ENCODE results near the gene IQSEC3.

Gene IQSEC3

DNA sequence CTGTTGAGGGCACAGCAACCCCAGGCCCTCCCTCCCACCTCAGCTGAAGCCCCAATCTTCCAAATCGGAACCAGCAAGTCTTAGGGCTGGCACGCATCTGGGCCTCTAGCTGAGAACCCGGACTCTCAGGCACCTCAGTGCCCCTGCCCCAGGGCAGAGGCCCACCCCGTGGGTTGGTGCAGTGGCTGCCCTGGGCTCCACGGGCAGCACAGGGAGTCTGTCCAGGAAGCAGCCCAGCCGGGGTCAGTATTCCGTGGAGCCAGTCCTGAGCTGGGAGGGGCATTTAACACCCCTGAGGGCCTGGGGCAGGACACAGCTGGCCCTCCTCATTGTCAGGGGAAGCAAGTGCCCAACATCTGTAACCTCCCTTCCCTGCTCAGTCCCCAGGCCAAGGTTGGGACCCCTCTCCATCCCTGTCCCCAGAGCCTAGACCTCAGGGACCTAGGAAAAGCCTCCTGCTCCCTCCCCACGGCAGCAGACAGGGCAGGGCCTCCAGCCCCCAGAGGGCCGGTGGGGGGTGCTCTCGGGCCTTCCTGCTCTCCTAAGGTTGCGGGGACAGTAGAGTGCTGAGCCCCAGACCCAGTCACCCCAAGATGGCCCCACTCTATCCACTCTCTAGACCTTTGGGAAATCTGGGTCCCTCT lies 110.9 kb downstream of the IQSEC3 start:
- H3K27me3 ChIP-seq (ENCODE audit: insufficient read depth, low read length): no peaks in the 10 kb centered on the region
- 75% methylated on average over 11 of the region's 11 CpGs for WGBS
- H3K4me1 ChIP-seq (ENCODE audit: insufficient read depth, low read length): no peaks in the 10 kb centered on the region; the same call in 1 of the 2 replicates
- H3K9ac ChIP-seq (ENCODE audit: low read depth, low read length): no peak overlapping the region
- H3K4me3 ChIP-seq (ENCODE audit: low read length): no peak overlapping the region
- H3K27ac ChIP-seq (ENCODE audit: low read depth, low read length): no peak overlapping the region
- H3K9me3 ChIP-seq (ENCODE audit: insufficient read depth, low read depth, low read length): no peaks in the 10 kb centered on the region
- no peaks in the 10 kb centered on the region for H3K36me3 ChIP-seq (ENCODE audit: insufficient read depth, low read length)

DNA sequence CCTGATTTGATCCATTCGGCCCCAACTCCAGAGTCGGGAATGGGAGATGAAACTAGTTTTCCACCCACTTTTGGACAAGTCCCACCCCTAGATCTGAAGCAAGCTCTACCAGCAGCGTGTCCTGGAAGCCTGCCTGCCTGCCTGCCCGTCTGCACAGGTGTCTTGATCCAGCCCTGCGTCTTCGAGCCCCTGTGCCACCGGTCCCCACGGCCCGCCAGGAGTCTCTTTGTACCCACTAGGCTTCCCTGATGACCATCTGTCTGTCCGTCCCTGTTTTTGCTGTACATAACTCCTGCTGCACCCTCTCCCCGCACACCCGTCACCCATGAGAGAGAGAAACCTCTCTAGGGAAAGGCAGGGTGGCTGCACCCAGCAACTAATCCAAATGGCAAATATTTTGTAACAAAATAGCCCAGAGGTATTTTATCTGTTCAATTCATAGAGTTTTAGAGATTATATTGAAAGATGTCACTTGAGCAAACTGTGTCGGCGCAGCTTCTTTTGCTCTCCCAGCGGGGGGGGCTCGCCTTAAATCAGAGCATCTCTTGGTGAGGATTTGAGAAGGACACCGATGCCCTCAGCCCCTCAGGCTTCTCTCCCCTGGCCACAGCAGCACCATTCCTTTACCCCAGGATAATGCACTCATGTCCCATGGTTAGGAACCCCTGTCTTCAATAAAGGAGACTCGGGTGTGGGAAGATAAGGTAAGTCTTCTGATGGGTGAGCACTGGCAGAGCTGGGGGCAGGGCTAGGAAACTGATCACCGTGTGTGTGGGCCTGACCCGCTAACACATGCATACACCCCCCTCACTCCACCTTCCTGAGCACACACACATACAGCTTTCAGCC lies 111.6 kb downstream of the IQSEC3 start:
- no peak overlapping the region for H3K4me3 ChIP-seq (ENCODE audit: low read length)
- H3K4me1 ChIP-seq (ENCODE audit: insufficient read depth, low read length): no peaks in the 10 kb centered on the region; the same call in 1 of the 2 replicates
- no peaks in the 10 kb centered on the region for H3K27me3 ChIP-seq (ENCODE audit: insufficient read depth, low read length)
- no peaks in the 10 kb centered on the region for H3K36me3 ChIP-seq (ENCODE audit: insufficient read depth, low read length)
- no peak overlapping the region for H3K9ac ChIP-seq (ENCODE audit: low read depth, low read length)
- 92% methylated on average over 20 of the region's 20 CpGs for WGBS
- H3K9me3 ChIP-seq (ENCODE audit: insufficient read depth, low read depth, low read length): no peaks in the 10 kb centered on the region
- H3K27ac ChIP-seq (ENCODE audit: low read depth, low read length): no peak overlapping the region

DNA sequence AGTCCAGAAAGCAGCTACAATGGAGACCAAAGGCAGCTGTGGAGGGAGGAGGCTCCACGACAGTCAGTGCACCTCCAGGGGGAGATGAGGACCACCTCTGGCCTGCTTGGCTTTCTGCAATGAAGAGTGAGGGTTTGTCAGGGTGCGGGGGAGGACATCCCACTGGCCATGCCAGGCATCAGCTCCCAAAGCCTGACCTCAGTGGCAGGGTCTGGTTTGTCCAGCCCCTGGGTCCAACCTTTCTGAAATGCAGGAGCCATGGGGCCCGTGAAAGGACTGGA lies 112.2 kb downstream of the IQSEC3 start:
- H3K27ac ChIP-seq (ENCODE audit: low read depth, low read length): no peak overlapping the region
- H3K4me3 ChIP-seq (ENCODE audit: low read length): no peak overlapping the region
- 85% methylated on average over 3 of the region's 3 CpGs for WGBS
- no peaks in the 10 kb centered on the region for H3K36me3 ChIP-seq (ENCODE audit: insufficient read depth, low read length)
- no peak overlapping the region for H3K9ac ChIP-seq (ENCODE audit: low read depth, low read length)
- H3K27me3 ChIP-seq (ENCODE audit: insufficient read depth, low read length): no peaks in the 10 kb centered on the region
- H3K9me3 ChIP-seq (ENCODE audit: insufficient read depth, low read depth, low read length): no peaks in the 10 kb centered on the region
- no peaks in the 10 kb centered on the region; the same call in 1 of the 2 replicates for H3K4me1 ChIP-seq (ENCODE audit: insufficient read depth, low read length)

DNA sequence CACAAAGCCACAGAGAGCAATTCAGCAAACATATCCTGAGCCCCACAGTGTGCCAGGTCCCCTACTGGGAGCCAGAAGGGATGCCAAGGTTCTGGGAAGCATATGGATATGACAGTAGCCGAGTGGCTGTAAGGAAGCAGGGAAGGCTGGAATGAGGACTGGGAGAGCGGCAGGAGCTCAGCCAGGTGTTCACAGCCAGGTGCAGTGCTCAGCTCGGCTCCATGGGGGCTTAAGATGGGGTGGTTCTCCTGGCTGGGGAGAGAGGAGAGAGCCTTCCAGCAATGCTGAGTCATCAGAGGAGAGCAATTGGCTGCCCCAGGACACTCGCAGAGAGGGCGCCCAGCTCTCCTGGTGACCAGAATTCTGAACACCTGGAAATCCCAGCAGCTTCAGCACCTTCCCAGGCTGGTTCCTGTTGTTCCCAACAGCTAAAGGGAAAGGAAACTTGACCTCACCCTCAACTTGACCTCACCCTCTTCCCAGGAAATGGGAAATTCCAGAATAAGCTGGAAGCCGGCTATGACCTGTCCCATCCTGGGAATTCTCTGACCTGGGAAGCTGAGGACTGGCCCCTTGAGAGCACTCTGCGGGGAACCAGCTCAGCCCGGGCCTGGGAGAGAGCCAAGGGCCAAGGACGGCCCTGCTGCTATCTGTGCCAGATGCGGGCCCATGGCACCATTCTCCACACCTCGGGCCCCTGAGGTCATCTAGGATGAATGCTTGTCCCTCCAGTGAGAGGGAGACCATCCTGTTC lies 112.7 kb downstream of the IQSEC3 start:
- Histone ChIP-seq H3K4me1 (ENCODE audit: insufficient read depth, low read length) (no peaks in the 10 kb centered on the region; the same call in 1 of the 2 replicates), H3K4me3 (ENCODE audit: low read length) (no peak overlapping the region), H3K9ac (ENCODE audit: low read depth, low read length) (no peak overlapping the region), H3K36me3 (ENCODE audit: insufficient read depth, low read length) (no peaks in the 10 kb centered on the region), H3K27me3 (ENCODE audit: insufficient read depth, low read length) (no peaks in the 10 kb centered on the region), H3K27ac (ENCODE audit: low read depth, low read length) (no peak overlapping the region), H3K9me3 (ENCODE audit: insufficient read depth, low read depth, low read length) (no peaks in the 10 kb centered on the region)
- 82% methylated on average over 11 of the region's 11 CpGs for WGBS

DNA sequence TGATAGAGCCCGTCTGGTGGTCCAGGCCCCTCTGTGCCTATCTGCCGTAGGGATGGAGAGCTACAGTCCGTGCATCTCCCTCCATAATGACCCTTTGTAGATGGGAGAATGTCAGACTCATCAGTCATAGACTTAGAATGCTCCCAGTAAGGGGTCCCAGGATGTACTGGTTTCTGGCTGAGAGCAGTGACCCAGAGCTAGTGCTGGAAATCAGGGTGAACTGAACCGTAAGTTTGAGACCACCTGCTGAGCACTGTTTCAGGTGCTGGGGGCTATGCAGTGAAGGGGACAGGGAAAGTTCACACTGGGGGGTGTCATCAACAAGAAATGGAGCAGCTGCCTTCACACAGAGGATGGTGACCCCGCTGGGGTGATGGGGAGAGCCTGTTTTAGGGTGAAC lies 113.3 kb downstream of the IQSEC3 start:
- Histone ChIP-seq H3K4me1 (ENCODE audit: insufficient read depth, low read length) (no peaks in the 10 kb centered on the region; the same call in 1 of the 2 replicates), H3K27ac (ENCODE audit: low read depth, low read length) (no peak overlapping the region)

DNA sequence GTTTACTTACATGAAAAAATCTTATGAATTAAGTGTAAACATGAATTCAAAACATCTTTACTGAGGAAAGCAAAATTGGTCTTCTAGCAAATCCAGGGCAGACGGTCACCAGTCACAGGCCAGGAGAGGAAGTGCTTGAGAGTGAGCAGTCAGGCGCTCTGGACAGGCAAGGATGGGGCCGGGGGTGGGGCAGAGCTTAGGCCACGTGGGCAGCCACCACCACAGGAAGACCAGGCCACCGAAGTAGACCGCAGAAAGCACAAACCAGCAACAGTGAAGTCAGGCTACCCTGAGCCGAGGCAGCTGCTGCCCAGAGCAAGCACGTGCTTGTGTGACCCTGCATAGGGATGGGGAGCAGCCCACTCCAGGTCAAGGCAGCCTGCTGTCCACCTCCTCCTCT lies 113.9 kb downstream of the IQSEC3 start:
- Histone ChIP-seq H3K4me1 (ENCODE audit: insufficient read depth, low read length) (no peaks in the 10 kb centered on the region; the same call in 1 of the 2 replicates), H3K9me3 (ENCODE audit: insufficient read depth, low read depth, low read length) (no peaks in the 10 kb centered on the region), H3K27ac (ENCODE audit: low read depth, low read length) (no peak overlapping the region), H3K27me3 (ENCODE audit: insufficient read depth, low read length) (no peaks in the 10 kb centered on the region), H3K36me3 (ENCODE audit: insufficient read depth, low read length) (no peaks in the 10 kb centered on the region), H3K4me3 (ENCODE audit: low read length) (no peak overlapping the region), H3K9ac (ENCODE audit: low read depth, low read length) (no peak overlapping the region)
- WGBS: 82% methylated on average over 8 of the region's 8 CpGs

More for the DNA sequence above, 113.3 kb downstream of the IQSEC3 start:
- Histone ChIP-seq H3K9ac (ENCODE audit: low read depth, low read length) (no peak overlapping the region), H3K27me3 (ENCODE audit: insufficient read depth, low read length) (no peaks in the 10 kb centered on the region), H3K9me3 (ENCODE audit: insufficient read depth, low read depth, low read length) (no peaks in the 10 kb centered on the region), H3K4me3 (ENCODE audit: low read length) (no peak overlapping the region), H3K36me3 (ENCODE audit: insufficient read depth, low read length) (no peaks in the 10 kb centered on the region)
- WGBS: 88% methylated on average over 5 of the region's 5 CpGs

DNA sequence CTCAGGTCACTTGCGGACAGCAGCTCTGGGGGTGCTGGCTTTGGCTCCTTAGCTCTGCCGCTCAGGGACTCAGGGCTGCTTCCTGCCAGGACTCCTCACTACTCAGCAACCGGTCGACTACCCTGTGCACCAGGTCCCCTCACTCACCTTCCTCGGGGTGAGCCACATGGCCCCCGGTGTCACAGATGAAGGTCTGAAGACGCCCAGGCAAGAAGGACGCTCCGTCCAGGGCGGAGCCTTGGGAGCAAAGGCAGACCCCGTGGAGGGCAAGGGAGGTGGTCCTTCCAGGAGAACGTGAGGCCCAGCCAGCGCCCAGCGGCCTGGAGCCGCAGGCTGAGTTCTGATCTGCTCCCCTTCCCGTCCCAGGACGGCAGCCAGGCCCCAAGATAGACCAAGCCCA lies 115.4 kb downstream of the IQSEC3 start:
- H3K4me1 ChIP-seq (ENCODE audit: insufficient read depth, low read length): no peaks in the 10 kb centered on the region; the same call in 1 of the 2 replicates
- no peaks in the 10 kb centered on the region for H3K9me3 ChIP-seq (ENCODE audit: insufficient read depth, low read depth, low read length)
- no peaks in the 10 kb centered on the region for H3K36me3 ChIP-seq (ENCODE audit: insufficient read depth, low read length)
- no peak overlapping the region for H3K4me3 ChIP-seq (ENCODE audit: low read length)
- H3K27me3 ChIP-seq (ENCODE audit: insufficient read depth, low read length): peaks cover 7% of the 10 kb centered on the region; the same call in 1 of the 2 replicates
- 88% methylated on average over 17 of the region's 17 CpGs for WGBS
- no peak overlapping the region for H3K27ac ChIP-seq (ENCODE audit: low read depth, low read length)
- no peak overlapping the region for H3K9ac ChIP-seq (ENCODE audit: low read depth, low read length)

DNA sequence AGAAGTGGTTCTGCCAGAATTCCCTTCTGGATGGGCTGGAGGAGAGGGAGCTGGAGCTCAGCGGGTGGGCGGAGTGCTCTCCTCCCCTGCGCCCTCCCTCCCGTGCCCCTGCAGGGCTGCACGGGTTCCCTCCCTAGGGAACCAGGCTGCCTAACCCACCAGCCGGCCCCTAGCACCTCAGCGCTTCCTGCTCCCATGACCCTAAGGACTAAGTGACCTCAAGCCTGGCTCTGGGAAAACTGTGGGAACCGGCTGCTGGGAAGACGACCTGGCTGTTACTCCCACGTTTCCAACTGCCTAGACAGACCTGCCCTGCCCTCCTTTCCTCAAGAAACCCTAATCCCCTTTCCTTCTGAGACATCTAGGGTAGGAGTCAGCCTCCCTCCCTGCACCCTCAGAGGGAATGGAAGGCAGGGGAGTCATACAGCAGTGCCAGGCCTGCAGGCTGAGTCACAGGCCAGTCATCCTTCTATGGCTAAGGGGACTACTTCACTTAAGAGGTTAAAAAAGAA lies 115.9 kb downstream of the IQSEC3 start:
- no peak overlapping the region for H3K4me3 ChIP-seq (ENCODE audit: low read length)
- H3K9ac ChIP-seq (ENCODE audit: low read depth, low read length): no peak overlapping the region
- H3K9me3 ChIP-seq (ENCODE audit: insufficient read depth, low read depth, low read length): no peaks in the 10 kb centered on the region
- H3K27me3 ChIP-seq (ENCODE audit: insufficient read depth, low read length): peaks cover 12% of the 10 kb centered on the region; the same call in 1 of the 2 replicates
- H3K27ac ChIP-seq (ENCODE audit: low read depth, low read length): no peak overlapping the region
- WGBS: 63% methylated on average over 10 of the region's 10 CpGs
- H3K36me3 ChIP-seq (ENCODE audit: insufficient read depth, low read length): no peaks in the 10 kb centered on the region
- H3K4me1 ChIP-seq (ENCODE audit: insufficient read depth, low read length): no peaks in the 10 kb centered on the region; the same call in 1 of the 2 replicates

DNA sequence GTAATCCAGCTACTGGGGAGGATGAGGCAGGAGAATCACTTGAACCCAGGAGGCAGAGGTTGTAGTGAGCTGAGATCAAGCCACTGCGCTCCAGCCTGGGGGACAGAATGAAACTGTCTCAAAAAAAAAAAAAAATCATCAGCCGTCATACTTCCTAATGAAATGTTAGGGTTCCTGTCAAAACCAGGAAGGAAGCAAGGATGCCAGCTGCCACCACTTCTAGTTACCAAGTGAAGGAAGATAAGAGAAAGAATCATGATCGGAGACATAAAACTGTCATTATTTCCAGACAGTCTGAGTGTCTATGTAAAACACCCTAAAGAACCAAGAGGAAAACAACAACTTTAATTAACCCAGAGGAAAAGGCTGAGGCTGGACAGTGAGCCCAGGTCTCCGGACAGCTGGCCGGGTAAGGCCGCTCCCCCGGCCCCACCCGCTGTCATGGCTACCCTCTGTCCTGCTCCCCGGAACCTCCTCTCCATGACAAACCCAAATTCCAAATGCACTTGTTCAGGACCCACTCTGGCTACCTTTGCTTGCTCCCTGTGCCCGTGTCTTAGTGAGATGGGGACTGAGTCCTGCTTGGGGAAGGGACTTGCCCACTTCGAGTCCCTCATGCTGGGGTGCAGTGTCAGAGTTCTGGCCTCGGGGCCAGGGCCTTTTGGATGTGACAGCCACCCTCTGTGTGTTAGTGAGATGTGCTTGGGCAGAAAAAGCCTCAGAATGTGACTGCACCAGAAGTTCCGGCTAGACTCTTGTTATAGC lies 118.4 kb downstream of the IQSEC3 start:
- no peaks in the 10 kb centered on the region for H3K36me3 ChIP-seq (ENCODE audit: insufficient read depth, low read length)
- no peak overlapping the region for H3K9ac ChIP-seq (ENCODE audit: low read depth, low read length)
- H3K9me3 ChIP-seq (ENCODE audit: insufficient read depth, low read depth, low read length): no peaks in the 10 kb centered on the region
- peaks cover 35% of the 10 kb centered on the region for H3K27me3 ChIP-seq (ENCODE audit: insufficient read depth, low read length)
- 87% methylated on average over 13 of the region's 13 CpGs for WGBS
- H3K4me1 ChIP-seq (ENCODE audit: insufficient read depth, low read length): no peaks in the 10 kb centered on the region
- H3K4me3 ChIP-seq (ENCODE audit: low read length): no peak overlapping the region
- no peak overlapping the region for H3K27ac ChIP-seq (ENCODE audit: low read depth, low read length)

DNA sequence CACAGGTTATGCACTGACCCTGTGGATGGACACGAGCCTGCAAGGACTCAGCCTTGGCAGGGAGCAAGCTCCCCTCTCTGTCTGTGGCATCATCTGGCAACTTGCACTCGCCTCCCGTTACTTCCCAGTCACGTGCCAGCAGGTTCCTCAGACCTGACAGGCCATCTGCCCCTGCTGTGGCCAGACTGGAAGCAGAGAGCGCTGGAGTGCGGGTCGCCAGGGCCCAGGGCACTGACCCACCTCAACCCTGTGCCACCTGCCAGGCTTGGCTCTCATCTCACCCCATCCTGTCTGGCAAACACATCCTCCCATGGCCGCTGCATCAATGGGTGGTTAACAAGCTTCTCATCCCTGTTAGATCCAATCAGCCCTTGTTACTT lies 119.0 kb downstream of the IQSEC3 start:
- Histone ChIP-seq H3K27me3 (ENCODE audit: insufficient read depth, low read length) (peaks cover 38% of the 10 kb centered on the region), H3K36me3 (ENCODE audit: insufficient read depth, low read length) (no peaks in the 10 kb centered on the region), H3K27ac (ENCODE audit: low read depth, low read length) (no peak overlapping the region), H3K4me3 (ENCODE audit: low read length) (no peak overlapping the region), H3K9ac (ENCODE audit: low read depth, low read length) (no peak overlapping the region), H3K4me1 (ENCODE audit: insufficient read depth, low read length) (no peaks in the 10 kb centered on the region), H3K9me3 (ENCODE audit: insufficient read depth, low read depth, low read length) (no peaks in the 10 kb centered on the region)
- WGBS: 88% methylated on average over 8 of the region's 8 CpGs

All from HUES64 (cell line).